Parathyroid adenoma (tissue), 2 donors: ENCODE measurements around the gene PDK1.
"Not testable (repeated sequence)": the region's sequence is repeated elsewhere in the genome, so short reads cannot be mapped to it uniquely, and the experiment has no call there.

Experiments used
- H2AFZ ChIP-seq: fragments of 300-600 bp; sonication (generic); one replicate; pipeline ENCODE4 v1.7.0; 2017; ENCODE audit warnings: antibody characterized with exemption, mild to moderate bottlenecking
- H3K27ac ChIP-seq: fragments of 300-600 bp; sonication (generic); one replicate; pipeline ENCODE4 v1.7.0; 2017
- H3K27me3 ChIP-seq: fragments of 300-600 bp; sonication (generic); one replicate; pipeline ENCODE4 v1.7.0; 2017; ENCODE audit warnings: low read length; ENCODE audit not compliant: control insufficient read depth, insufficient read depth
- H3K36me3 ChIP-seq: fragments of 300-600 bp; sonication (generic); one replicate; pipeline ENCODE4 v1.7.0; 2017; ENCODE audit warnings: low read length; ENCODE audit not compliant: control insufficient read depth, insufficient read depth
- H3K4me1 ChIP-seq: fragments of 300-600 bp; sonication (generic); one replicate; pipeline ENCODE4 v1.7.0; 2017; ENCODE audit warnings: control low read depth
- H3K4me2 ChIP-seq: fragments of 300-600 bp; sonication (generic); one replicate; pipeline ENCODE4 v1.7.0; 2017; ENCODE audit warnings: low read length
- H3K4me3 ChIP-seq: fragments of 300-600 bp; sonication (generic); one replicate; pipeline ENCODE4 v1.7.0; 2017; ENCODE audit warnings: low read depth, low read length
- H3K79me2 ChIP-seq: fragments of 300-600 bp; sonication (generic); one replicate; pipeline ENCODE4 v1.7.0; 2017; ENCODE audit warnings: control low read depth
- H3K9ac ChIP-seq: fragments of 300-600 bp; sonication (generic); one replicate; pipeline ENCODE4 v1.7.0; 2017; ENCODE audit warnings: mild to moderate bottlenecking
- H3K9me3 ChIP-seq: fragments of 300-600 bp; sonication (generic); one replicate; pipeline ENCODE4 v1.7.0; 2017; ENCODE audit warnings: low read length; ENCODE audit not compliant: control insufficient read depth
- TF ChIP-seq, protein P1 (sequence below): fragments of 300-600 bp; sonication (generic); IDR thresholded peaks from one replicate; pipeline ENCODE4 v1.7.0; 2017; ENCODE audit warnings: antibody characterized with exemption, mild to moderate bottlenecking
- donor health status: primary hyperparathyroidism.

Gene PDK1

DNA sequence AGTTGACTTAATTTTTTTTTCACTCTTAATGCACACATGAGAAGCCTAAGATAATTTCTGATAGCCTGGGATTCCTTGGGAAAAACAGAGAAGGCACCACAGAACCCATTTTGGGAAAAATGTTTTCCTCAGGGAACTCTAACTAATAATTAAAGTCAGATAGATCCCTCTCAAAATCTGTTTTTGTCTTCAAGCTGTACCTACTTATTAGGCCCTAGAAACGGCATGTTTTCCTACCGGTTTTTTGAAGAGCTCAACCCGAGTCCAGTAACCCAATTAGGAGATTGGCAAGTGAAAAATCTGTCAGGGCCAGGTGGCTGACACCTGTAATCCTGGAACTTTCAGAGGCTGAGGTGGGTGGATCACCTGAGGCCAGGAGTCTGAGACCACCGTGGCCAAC lies 16.1 kb upstream of the PDK1 start:
- Histone ChIP-seq H3K79me2 (no peaks in the 10 kb centered on the region), H3K27me3 (no peaks in the 10 kb centered on the region), H2AFZ (no peak overlapping the region), H3K9me3 (no peaks in the 10 kb centered on the region), H3K9ac (no peak overlapping the region), H3K36me3 (no peaks in the 10 kb centered on the region), H3K4me2 (no peak overlapping the region), H3K4me3 (no peak overlapping the region), H3K27ac (no peak overlapping the region), H3K4me1 (no peaks in the 10 kb centered on the region)
- TF ChIP-seq, protein P1, sequence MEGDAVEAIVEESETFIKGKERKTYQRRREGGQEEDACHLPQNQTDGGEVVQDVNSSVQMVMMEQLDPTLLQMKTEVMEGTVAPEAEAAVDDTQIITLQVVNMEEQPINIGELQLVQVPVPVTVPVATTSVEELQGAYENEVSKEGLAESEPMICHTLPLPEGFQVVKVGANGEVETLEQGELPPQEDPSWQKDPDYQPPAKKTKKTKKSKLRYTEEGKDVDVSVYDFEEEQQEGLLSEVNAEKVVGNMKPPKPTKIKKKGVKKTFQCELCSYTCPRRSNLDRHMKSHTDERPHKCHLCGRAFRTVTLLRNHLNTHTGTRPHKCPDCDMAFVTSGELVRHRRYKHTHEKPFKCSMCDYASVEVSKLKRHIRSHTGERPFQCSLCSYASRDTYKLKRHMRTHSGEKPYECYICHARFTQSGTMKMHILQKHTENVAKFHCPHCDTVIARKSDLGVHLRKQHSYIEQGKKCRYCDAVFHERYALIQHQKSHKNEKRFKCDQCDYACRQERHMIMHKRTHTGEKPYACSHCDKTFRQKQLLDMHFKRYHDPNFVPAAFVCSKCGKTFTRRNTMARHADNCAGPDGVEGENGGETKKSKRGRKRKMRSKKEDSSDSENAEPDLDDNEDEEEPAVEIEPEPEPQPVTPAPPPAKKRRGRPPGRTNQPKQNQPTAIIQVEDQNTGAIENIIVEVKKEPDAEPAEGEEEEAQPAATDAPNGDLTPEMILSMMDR: no peak

DNA sequence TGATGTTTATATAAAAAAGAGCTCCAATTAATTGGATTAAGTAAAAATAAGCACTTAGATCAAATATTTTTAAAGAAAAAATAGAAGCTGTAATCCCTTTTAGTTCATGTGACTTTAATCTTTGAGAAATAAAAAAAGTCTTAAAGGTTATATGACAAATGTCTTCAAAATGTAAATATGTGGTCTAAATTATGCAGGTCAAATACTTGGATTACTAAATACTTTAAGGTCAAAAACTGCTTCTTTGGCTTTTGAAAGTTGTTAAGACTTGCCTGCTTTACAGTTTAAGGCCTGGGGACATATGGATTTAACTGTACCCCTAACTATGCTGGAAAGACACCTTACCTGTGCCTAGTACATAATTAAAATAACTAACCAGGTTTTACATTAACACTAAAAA lies 15.5 kb upstream of the PDK1 start:
- no peaks in the 10 kb centered on the region for H3K27me3 ChIP-seq
- no peak overlapping the region for H3K9ac ChIP-seq
- no peaks in the 10 kb centered on the region for H3K79me2 ChIP-seq
- no peaks in the 10 kb centered on the region for H3K4me1 ChIP-seq
- no peak overlapping the region for H2AFZ ChIP-seq
- no peaks in the 10 kb centered on the region for H3K9me3 ChIP-seq
- no peak overlapping the region for H3K4me3 ChIP-seq
- no peak overlapping the region for H3K27ac ChIP-seq
- H3K36me3 ChIP-seq: no peaks in the 10 kb centered on the region
- no peak overlapping the region for H3K4me2 ChIP-seq
- TF ChIP-seq, protein P1: no peak

DNA sequence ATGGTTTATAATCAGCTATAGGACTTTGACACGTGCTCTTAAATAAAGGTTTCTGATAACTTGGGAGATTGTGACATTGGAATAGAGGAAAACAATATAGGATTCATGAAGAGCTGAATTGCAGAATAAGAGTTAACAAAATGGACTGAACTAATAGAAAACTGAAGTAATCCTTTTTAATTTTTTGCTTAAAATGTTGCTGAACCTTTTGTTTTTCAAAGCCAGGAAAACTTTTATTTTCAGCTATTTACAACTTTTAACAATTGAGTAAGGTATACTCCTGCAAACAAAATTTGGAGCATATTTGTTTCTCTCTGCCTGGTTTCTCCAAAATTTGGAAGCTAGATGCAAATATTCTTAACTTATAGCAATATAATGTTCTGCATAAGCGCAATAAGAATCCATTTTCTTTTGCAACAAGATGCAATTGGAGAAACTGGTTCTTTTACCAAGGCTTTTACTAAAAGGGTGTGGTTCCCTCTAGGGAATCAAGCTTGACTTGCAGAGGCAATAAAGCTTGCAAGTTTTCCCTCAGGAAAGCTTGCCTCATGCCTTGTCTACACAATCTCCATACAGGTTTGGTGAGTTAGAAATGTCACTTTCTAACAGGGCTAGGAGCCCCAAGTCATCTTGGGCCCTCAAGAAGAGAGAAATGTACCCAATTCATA lies 10.3 kb upstream of the PDK1 start:
- Histone ChIP-seq H3K4me1 (no peaks in the 10 kb centered on the region), H3K9ac (no peak overlapping the region), H3K9me3 (no peaks in the 10 kb centered on the region), H3K36me3 (no peaks in the 10 kb centered on the region), H3K79me2 (no peaks in the 10 kb centered on the region), H2AFZ (no peak overlapping the region), H3K27me3 (no peaks in the 10 kb centered on the region), H3K4me3 (no peak overlapping the region), H3K4me2 (no peak overlapping the region), H3K27ac (no peak overlapping the region)
- TF ChIP-seq, protein P1: no peak

DNA sequence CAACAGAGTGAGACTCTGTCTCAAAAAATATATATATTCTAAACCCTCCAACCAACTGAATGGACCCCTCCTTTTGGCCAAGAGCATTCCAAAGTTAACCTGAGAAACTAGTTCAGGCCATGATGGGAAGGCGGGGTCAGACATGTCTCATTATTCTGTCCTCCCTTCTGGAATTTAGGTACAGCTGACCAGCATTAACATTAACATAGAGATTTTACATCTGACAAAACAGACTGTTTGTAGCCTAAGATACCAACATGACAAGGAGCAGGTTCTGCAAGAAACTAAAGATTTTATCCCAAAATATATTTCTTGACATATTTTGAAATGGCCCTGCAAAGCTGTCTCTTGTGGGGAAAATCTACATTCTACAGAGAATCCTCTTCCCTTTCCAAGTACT lies 6.8 kb upstream of the PDK1 start:
- Histone ChIP-seq H2AFZ (no peak overlapping the region), H3K27ac (no peak overlapping the region), H3K36me3 (no peaks in the 10 kb centered on the region), H3K4me1 (no peaks in the 10 kb centered on the region), H3K4me3 (no peak overlapping the region), H3K9me3 (no peaks in the 10 kb centered on the region), H3K79me2 (no peaks in the 10 kb centered on the region), H3K27me3 (no peaks in the 10 kb centered on the region), H3K4me2 (no peak overlapping the region), H3K9ac (no peak overlapping the region)
- TF ChIP-seq, protein P1: no peak

DNA sequence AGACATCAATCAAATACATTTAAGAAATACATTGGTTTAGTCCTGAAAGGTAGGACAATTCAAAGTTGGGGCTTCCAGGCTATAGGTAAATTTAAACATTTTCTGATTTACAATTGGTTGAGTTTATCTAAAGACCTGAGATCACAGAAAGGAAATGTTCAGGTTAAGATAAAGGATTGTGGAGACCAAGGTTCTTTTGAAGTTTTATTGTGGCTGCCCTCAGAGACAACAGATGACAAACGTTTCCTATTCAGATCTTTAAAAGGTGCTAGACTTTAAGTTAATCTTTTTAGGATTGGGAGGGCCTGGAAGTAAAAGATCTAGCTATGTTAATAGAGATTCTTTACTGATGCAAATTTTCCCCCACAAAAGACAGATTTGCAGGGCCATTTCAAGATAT lies 6.1 kb upstream of the PDK1 start:
- not testable (repeated sequence) for H3K36me3 ChIP-seq, H3K9ac ChIP-seq

More for the DNA sequence above, 6.1 kb upstream of the PDK1 start:
- not testable (repeated sequence) for H2AFZ ChIP-seq, H3K4me3 ChIP-seq, H3K4me1 ChIP-seq, H3K27ac ChIP-seq, H3K9me3 ChIP-seq, H3K4me2 ChIP-seq, H3K27me3 ChIP-seq, H3K79me2 ChIP-seq
